Adipocyte (in vitro differentiated cells): ENCODE measurements around the gene SRC.
"Not testable (repeated sequence)": the region's sequence is repeated elsewhere in the genome, so short reads cannot be mapped to it uniquely, and the experiment has no call there.

ENCODE experiments used
- DNase-seq: peaks from one replicate; pipeline ENCODE4 v3.0.0-alpha.2; 2015; ENCODE audit warnings: low read depth
- H3K27me3 ChIP-seq: replicated peaks from 2 replicates; pipeline ENCODE4 v1.7.0; 2013; ENCODE audit warnings: mild to moderate bottlenecking, low read length, moderate library complexity; ENCODE audit not compliant: control insufficient read depth, insufficient read depth
- H3K36me3 ChIP-seq: 2 replicates; pipeline ENCODE4 v1.7.0; 2013; ENCODE audit warnings: low read length, mild to moderate bottlenecking, moderate library complexity; ENCODE audit not compliant: control insufficient read depth, insufficient read depth, severe bottlenecking
- H3K4me1 ChIP-seq: 2 replicates; pipeline ENCODE4 v1.7.0; 2013; ENCODE audit warnings: mild to moderate bottlenecking, low read length, moderate library complexity; ENCODE audit not compliant: control insufficient read depth, insufficient read depth
- H3K4me3 ChIP-seq: 2 replicates; pipeline ENCODE4 v1.7.0; 2013; ENCODE audit warnings: mild to moderate bottlenecking, low read length, moderate library complexity
- H3K9ac ChIP-seq: 2 replicates; pipeline ENCODE4 v1.7.0; 2013; ENCODE audit warnings: mild to moderate bottlenecking, low read length, moderate library complexity
- H3K9me3 ChIP-seq: 2 replicates; pipeline ENCODE4 v1.7.0; 2013; ENCODE audit warnings: mild to moderate bottlenecking, low read length, moderate library complexity; ENCODE audit not compliant: control insufficient read depth

The SRC gene

GRCh38 chr20:37339208-37339607, 6.7 kb upstream of the SRC start:
- H3K27me3 ChIP-seq, result no peaks in the 10 kb centered on the region
- no peak overlapping the region for H3K9ac ChIP-seq

GRCh38 chr20:37339764-37340109, 6.2 kb upstream of the SRC start:
- not testable (repeated sequence) for H3K9ac ChIP-seq, H3K36me3 ChIP-seq, H3K4me3 ChIP-seq, DNase-seq, H3K9me3 ChIP-seq, H3K27me3 ChIP-seq, H3K4me1 ChIP-seq

More at GRCh38 chr20:37339208-37339607, 6.7 kb upstream of the SRC start:
- Histone ChIP-seq H3K36me3 (no peaks in the 10 kb centered on the region), H3K9me3 (no peaks in the 10 kb centered on the region), H3K4me3 (no peak overlapping the region), H3K4me1 (peaks cover 8% of the 10 kb centered on the region)
- DNase-seq, result no peak

- no peak for DNase-seq
These were observed 4.9 kb upstream of the SRC start for GRCh38 chr20:37340998-37341397.

GRCh38 chr20:37341632-37342031, 4.3 kb upstream of the SRC start:
- Histone ChIP-seq H3K27me3 (no peaks in the 10 kb centered on the region), H3K36me3 (no peaks in the 10 kb centered on the region), H3K9ac (no peak overlapping the region), H3K4me1 (peaks cover 3% of the 10 kb centered on the region), H3K4me3 (no peak overlapping the region), H3K9me3 (no peaks in the 10 kb centered on the region)
- DNase-seq, result no peak

More at GRCh38 chr20:37340998-37341397, 4.9 kb upstream of the SRC start:
- Histone ChIP-seq H3K4me1 (peaks cover 6% of the 10 kb centered on the region), H3K4me3 (no peak overlapping the region), H3K36me3 (no peaks in the 10 kb centered on the region), H3K9me3 (no peaks in the 10 kb centered on the region), H3K27me3 (no peaks in the 10 kb centered on the region), H3K9ac (no peak overlapping the region)

GRCh38 chr20:37342231-37343177, 3.4 kb upstream of the SRC start:
- Histone ChIP-seq H3K9ac (no peak overlapping the region), H3K9me3 (no peaks in the 10 kb centered on the region), H3K36me3 (no peaks in the 10 kb centered on the region), H3K4me3 (no peak overlapping the region), H3K27me3 (no peaks in the 10 kb centered on the region), H3K4me1 (peaks cover 11% of the 10 kb centered on the region)
- DNase-seq, result no peak

- Histone ChIP-seq H3K9me3 (no peaks in the 10 kb centered on the region), H3K36me3 (no peaks in the 10 kb centered on the region), H3K9ac (no peak overlapping the region), H3K4me1 (peaks cover 12% of the 10 kb centered on the region), H3K27me3 (no peaks in the 10 kb centered on the region), H3K4me3 (no peak overlapping the region)
- DNase-seq, result no peak
These were observed 2.5 kb upstream of the SRC start for GRCh38 chr20:37343212-37343993.

- Histone ChIP-seq H3K36me3 (no peaks in the 10 kb centered on the region), H3K4me1 (peaks cover 12% of the 10 kb centered on the region), H3K9me3 (no peaks in the 10 kb centered on the region), H3K9ac (no peak overlapping the region), H3K4me3 (no peak overlapping the region), H3K27me3 (no peaks in the 10 kb centered on the region)
- DNase-seq, result no peak
These were observed 2.0 kb upstream of the SRC start for GRCh38 chr20:37343994-37344355.

GRCh38 chr20:37344506-37345338, 1.2 kb upstream of the SRC start:
- Histone ChIP-seq H3K4me1 (peaks cover 19% of the 10 kb centered on the region), H3K9ac (no peak overlapping the region), H3K9me3 (no peaks in the 10 kb centered on the region), H3K36me3 (no peaks in the 10 kb centered on the region), H3K27me3 (no peaks in the 10 kb centered on the region), H3K4me3 (no peak overlapping the region)
- DNase-seq, result no peak

GRCh38 chr20:37346236-37346534, 245 bp downstream of the SRC start:
- no peaks in the 10 kb centered on the region for H3K27me3 ChIP-seq

GRCh38 chr20:37346535-37347346, 801 bp downstream of the SRC start:
- peak overlapping the region; percentile 79 for H3K4me3 ChIP-seq
- no peaks in the 10 kb centered on the region for H3K9me3 ChIP-seq
- no peaks in the 10 kb centered on the region for H3K36me3 ChIP-seq
- H3K9ac ChIP-seq, result peak overlapping the region; percentile 87
- no peaks in the 10 kb centered on the region for H3K27me3 ChIP-seq
- H3K4me1 ChIP-seq, result peaks cover 28% of the 10 kb centered on the region
- DNase-seq, result peak; percentile 47

More at GRCh38 chr20:37346236-37346534, 245 bp downstream of the SRC start:
- H3K36me3 ChIP-seq, result no peaks in the 10 kb centered on the region
- DNase-seq, result peak; percentile 56
- H3K4me1 ChIP-seq, result peaks cover 28% of the 10 kb centered on the region
- peak overlapping the region; percentile 87 for H3K9ac ChIP-seq
- peak overlapping the region; percentile 79 for H3K4me3 ChIP-seq
- no peaks in the 10 kb centered on the region for H3K9me3 ChIP-seq
